ENCODE measurements around the gene SMPD2. TPM values are rescaled to one million over a fixed set of nuclear protein-coding genes. Genes with fewer than 3 reads are reported as not detected.

The SMPD2 gene, protein sequence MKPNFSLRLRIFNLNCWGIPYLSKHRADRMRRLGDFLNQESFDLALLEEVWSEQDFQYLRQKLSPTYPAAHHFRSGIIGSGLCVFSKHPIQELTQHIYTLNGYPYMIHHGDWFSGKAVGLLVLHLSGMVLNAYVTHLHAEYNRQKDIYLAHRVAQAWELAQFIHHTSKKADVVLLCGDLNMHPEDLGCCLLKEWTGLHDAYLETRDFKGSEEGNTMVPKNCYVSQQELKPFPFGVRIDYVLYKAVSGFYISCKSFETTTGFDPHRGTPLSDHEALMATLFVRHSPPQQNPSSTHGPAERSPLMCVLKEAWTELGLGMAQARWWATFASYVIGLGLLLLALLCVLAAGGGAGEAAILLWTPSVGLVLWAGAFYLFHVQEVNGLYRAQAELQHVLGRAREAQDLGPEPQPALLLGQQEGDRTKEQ
- total RNA-seq: 10.1 and 12.5 TPM in 2 replicates

DNA sequence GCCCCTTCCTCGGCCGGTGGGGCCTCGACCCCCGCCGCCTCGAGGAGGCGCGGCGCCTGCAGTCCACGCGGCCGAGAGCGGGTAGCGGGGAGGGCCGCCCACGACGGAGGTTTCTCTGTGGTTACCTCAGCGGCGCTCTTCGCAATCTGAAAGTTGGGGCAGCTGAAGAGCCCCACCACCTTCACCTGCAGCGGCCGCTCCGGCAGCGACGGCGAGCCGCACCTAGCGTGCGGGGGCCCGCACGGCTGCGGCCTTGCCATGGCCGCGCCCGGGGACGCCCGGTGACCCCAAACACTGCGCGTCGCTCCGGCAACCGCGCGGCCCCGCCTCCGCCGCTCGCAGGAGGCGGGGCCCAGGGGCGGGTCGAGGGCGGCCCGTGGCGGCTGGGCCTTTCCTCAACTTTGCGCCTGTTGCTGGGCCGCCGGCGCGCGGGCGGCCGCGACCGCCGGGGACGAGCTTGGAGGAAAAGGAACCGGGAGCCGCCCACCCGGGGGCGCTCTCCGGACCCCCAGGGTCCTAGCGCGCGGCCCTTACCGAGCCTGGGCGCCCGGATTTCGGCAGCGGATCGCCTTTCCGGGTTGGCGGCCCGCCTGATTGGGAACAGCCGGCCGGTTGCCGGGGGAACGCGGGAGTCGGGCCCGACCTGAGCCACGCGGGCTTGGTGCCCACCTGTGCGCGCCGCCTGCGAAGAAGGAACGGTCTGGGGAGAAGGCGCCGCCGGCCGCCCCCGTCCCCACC lies at the start of gene SMPD2, which contains the start of gene PPIL6:
Gene SMPD2, plus strand, starts transcription at position 394 of the 738 bp plus-strand sequence. CDS start 398 bp downstream, outside the sequence.
Gene PPIL6, minus strand, starts transcription at position 298 of the 738 bp plus-strand sequence. Its CDS starts 38 bp downstream, at position 260.

DNA sequence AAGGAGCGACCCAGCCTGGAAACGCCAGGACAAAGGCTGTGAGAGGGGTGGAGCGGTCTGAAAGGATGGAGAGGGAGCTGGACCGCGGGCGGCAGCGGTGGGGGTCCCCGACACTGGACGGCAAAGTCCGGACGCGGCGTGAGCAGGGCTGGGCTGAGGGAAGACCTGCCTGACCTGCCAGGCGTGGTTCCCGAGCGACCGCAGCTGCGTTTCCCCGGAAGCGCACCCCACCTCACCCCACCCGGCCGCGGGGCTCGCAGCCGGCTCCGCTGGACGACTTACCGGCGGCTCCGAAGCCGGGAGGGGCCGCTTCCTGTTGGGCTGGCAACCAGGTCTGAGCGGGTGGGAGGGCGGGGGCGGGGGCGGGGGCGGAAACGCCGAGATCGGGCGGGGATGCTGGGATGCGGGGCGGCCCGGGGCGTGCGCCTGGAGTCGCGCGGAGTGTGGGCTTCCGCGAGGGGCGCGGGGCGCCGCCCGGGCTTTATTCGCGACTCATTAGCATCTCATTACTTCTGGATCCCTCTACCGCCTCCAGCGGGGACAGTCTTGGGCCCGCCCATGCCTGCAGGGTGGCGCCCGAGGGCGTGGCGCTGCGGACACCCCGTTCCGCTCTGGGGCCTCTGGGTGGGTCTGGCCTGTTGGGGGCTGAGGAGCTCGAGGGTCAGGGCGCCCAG lies 15.1 kb downstream of the SMPD2 start, which contains the start of gene MICAL1:
Gene MICAL1, minus strand, starts transcription at position 336 of the 674 bp plus-strand sequence. CDS start 1,576 bp downstream, outside the sequence.

DNA sequence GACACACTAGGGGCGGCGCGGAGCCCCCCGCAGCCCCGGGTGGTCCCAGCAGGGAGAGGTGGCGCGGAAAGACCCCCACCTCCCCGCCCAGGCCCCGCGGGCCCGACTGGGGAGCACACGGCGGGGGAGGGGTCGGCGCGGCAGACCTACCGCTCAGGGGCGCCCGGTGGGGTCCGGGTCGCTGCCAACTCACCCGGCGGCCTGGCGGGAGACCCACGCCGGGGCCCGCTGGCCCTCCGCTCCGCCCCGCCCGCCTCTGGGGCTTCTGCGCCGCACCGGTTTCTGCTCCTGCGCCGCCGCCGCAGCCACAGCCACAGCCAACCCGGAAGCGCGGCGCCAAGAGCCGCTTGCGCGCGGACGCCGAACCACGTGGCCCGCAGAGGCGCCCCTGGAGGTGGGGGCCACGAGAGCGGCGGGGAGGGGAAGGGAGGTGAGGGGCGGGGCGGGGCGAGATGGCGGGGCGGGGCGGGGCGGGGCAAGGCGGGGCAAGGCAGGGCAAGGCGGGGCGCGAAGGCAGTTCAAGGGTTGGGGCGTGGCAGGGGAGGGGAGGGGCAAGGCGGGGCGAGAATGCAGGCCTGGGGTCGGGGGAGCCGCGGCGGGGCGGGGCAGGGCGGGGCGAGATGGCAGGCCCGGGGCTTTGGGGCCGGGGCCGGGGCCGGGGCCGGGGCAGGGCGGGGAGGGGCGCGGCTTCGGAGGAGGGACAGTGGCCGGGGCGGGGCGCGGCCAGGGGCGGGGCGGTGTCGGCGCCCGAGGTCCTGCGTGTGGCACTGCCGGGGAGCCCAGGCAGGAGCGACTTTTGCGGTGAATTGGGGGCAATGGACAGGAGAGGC lies 42.6 kb downstream of the SMPD2 start, which contains the start of gene ZBTB24:
Gene ZBTB24, minus strand, starts transcription at position 315 of the 830 bp plus-strand sequence. CDS start 1,193 bp downstream, outside the sequence.

Other genes starting within 250 kb of the SMPD2 start
- 115 and 132 TPM in 2 replicates for gene CD164, start 58.3 kb upstream of the SMPD2 start, total RNA-seq
- gene PPIL6, start 96 bp upstream of the SMPD2 start, total RNA-seq: 0.33 and 0.57 TPM in 2 replicates
- 28.8 and 39.8 TPM in 2 replicates for gene MICAL1, start 15.0 kb downstream of the SMPD2 start, total RNA-seq
- gene ZBTB24, start 42.5 kb downstream of the SMPD2 start, total RNA-seq: 8.1 and 8.2 TPM in 2 replicates